ENCODE measurements around the gene MANEA. TPM values are rescaled to one million over a fixed set of nuclear protein-coding genes. Genes with fewer than 3 reads are reported as not detected.
"Not testable (repeated sequence)": the region's sequence is repeated elsewhere in the genome, so short reads cannot be mapped to it uniquely, and the experiment has no call there.

Gene MANEA
- total RNA-seq, 1 donor from 2014 or later, result 5.4 TPM

GRCh38 chr6:95574811-95575210 is 2.5 kb upstream of the MANEA start:
- H3K4me1 ChIP-seq, result peaks cover 37% of the 10 kb centered on the region
- H3K36me3 ChIP-seq, result no peaks in the 10 kb centered on the region
- H3K4me3 ChIP-seq, result peak overlapping the region; percentile 74
- DNase-seq, result no peak
- H3K27me3 ChIP-seq (ENCODE audit: low read depth), result no peaks in the 10 kb centered on the region
- no peak overlapping the region for H3K27ac ChIP-seq (replicated peaks)
- intact Hi-C loops (cut with micrococcal nuclease), result no loop called here
- TF ChIP-seq, protein P1, sequence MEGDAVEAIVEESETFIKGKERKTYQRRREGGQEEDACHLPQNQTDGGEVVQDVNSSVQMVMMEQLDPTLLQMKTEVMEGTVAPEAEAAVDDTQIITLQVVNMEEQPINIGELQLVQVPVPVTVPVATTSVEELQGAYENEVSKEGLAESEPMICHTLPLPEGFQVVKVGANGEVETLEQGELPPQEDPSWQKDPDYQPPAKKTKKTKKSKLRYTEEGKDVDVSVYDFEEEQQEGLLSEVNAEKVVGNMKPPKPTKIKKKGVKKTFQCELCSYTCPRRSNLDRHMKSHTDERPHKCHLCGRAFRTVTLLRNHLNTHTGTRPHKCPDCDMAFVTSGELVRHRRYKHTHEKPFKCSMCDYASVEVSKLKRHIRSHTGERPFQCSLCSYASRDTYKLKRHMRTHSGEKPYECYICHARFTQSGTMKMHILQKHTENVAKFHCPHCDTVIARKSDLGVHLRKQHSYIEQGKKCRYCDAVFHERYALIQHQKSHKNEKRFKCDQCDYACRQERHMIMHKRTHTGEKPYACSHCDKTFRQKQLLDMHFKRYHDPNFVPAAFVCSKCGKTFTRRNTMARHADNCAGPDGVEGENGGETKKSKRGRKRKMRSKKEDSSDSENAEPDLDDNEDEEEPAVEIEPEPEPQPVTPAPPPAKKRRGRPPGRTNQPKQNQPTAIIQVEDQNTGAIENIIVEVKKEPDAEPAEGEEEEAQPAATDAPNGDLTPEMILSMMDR (IDR thresholded peaks at IDR 0.05; ENCODE audit: borderline replicate concordance), result no peak
- no peaks in the 10 kb centered on the region for H3K9me3 ChIP-seq (replicated peaks)

GRCh38 chr6:95576218-95576997 is 927 bp upstream of the MANEA start:
- DNase-seq, result no peak
- no peaks in the 10 kb centered on the region for H3K36me3 ChIP-seq
- TF ChIP-seq, protein P1 (IDR thresholded peaks at IDR 0.05; ENCODE audit: borderline replicate concordance), result no peak
- H3K27ac ChIP-seq (replicated peaks), result peak overlapping the region; percentile 90
- no peaks in the 10 kb centered on the region for H3K27me3 ChIP-seq (ENCODE audit: low read depth)
- H3K4me3 ChIP-seq, result peak overlapping the region; percentile 74
- no peaks in the 10 kb centered on the region for H3K9me3 ChIP-seq (replicated peaks)
- intact Hi-C loops (cut with micrococcal nuclease), result no loop called here
- peaks cover 37% of the 10 kb centered on the region for H3K4me1 ChIP-seq

DNA sequence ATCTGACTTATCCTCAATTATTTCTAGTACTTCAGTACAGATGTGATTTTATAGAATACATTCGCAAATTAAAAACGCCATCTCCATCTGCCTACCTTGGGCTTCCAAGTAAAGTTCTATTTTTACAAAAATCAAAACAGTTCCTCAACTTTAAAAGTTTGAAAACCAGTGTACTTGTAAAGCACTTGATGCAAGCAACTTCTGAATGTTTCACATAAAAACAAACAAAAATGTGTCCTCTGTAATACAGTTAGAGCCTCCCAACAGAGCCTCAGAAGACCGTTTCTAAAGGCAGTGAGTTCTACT is 384 bp upstream of the MANEA start:
- TF ChIP-seq, protein P1 (IDR thresholded peaks at IDR 0.05; ENCODE audit: borderline replicate concordance), result no peak
- intact Hi-C loops (cut with micrococcal nuclease), result no loop called here
- H3K4me3 ChIP-seq, result peak overlapping the region; percentile 74
- no peaks in the 10 kb centered on the region for H3K36me3 ChIP-seq
- no peaks in the 10 kb centered on the region for H3K9me3 ChIP-seq (replicated peaks)
- H3K27me3 ChIP-seq (ENCODE audit: low read depth), result no peaks in the 10 kb centered on the region
- H3K27ac ChIP-seq (replicated peaks), result peak overlapping the region; percentile 90
- DNase-seq, result no peak
- peaks cover 37% of the 10 kb centered on the region for H3K4me1 ChIP-seq

GRCh38 chr6:95578106-95578410 is 723 bp downstream of the MANEA start:
- Histone ChIP-seq H3K27ac (replicated peaks) (peak overlapping the region; percentile 90), H3K36me3 (no peaks in the 10 kb centered on the region), H3K9me3 (replicated peaks) (no peaks in the 10 kb centered on the region), H3K27me3 (ENCODE audit: low read depth) (no peaks in the 10 kb centered on the region), H3K4me1 (peaks cover 37% of the 10 kb centered on the region), H3K4me3 (peak overlapping the region; percentile 74)
- DNase-seq, result no peak
- TF ChIP-seq, protein P1 (IDR thresholded peaks at IDR 0.05; ENCODE audit: borderline replicate concordance), result no peak
- intact Hi-C loops (cut with micrococcal nuclease), result no loop called here

DNA sequence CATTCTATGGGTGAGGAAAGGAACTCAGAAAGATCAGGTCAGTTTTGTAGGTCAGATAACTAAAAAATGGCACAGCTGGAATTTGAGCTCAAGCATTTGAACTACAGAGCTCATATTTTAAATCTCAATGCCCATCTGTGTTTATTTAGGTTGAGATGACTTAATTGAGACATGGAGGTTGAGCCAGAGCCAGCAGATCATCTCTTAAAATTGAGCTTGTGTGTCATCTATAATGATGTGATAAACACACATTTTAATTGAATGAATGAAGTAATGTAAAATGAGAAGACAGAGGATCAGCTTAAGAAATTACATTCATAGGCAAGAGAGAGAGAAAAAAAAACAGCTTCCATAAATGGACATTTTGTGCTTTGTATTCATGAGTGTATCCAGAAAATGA is 3.7 kb downstream of the MANEA start:
- H3K4me1 ChIP-seq, result peaks cover 19% of the 10 kb centered on the region
- no peaks in the 10 kb centered on the region for H3K36me3 ChIP-seq
- no peaks in the 10 kb centered on the region for H3K27me3 ChIP-seq (ENCODE audit: low read depth)
- DNase-seq, result no peak
- no peak overlapping the region for H3K27ac ChIP-seq (replicated peaks)
- peaks cover 23% of the 10 kb centered on the region for H3K9me3 ChIP-seq (replicated peaks)
- H3K4me3 ChIP-seq, result no peak overlapping the region
- TF ChIP-seq, protein P1 (IDR thresholded peaks at IDR 0.05; ENCODE audit: borderline replicate concordance), result no peak
- intact Hi-C loops (cut with micrococcal nuclease), result no loop called here

DNA sequence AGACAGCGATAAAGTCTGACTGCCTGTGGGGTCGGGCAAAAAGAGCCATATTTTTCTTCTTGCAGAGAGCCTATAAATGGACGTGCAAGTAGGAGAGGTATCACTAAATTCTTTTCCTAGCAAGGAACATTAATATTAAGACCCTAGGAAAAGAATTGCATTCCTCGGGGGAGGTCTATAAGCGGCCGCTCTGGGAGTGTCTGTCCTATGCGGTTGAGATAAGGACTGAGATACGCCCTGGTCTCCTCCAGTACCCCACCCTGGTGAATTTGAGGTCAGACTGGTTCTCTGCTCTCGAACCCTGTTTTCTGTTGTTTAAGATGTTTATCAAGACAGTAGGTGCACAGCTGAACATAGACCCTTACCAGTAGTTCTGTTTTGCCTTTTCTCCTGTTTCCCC is 6.9 kb downstream of the MANEA start:
- DNase-seq, result not testable (repeated sequence)

More for the DNA sequence above, 6.9 kb downstream of the MANEA start:
- H3K4me1 ChIP-seq; H3K4me3 ChIP-seq; intact Hi-C loops (cut with micrococcal nuclease); H3K27me3 ChIP-seq (ENCODE audit: low read depth); H3K36me3 ChIP-seq; H3K27ac ChIP-seq (replicated peaks): not testable (repeated sequence)
- peaks cover 23% of the 10 kb centered on the region for H3K9me3 ChIP-seq (replicated peaks)

All from left ventricle myocardium inferior (tissue), 1 donor.